C4-2B (cell line): Measurements from ENCODE around the gene PRKCI.
"Not testable (repeated sequence)": the region's sequence is repeated elsewhere in the genome, so short reads cannot be mapped to it uniquely, and the experiment has no call there.

Source experiments
- H3K27ac ChIP-seq: fragments of 450-650 bp; 2 replicates; pipeline ENCODE4 v1.5.1; 2017
- ZFX ChIP-seq: fragments of 450-650 bp; IDR thresholded peaks from 2 replicates; pipeline ENCODE4 v1.6.1; 2017
- TF ChIP-seq, protein P1 (sequence below): fragments of 450-650 bp; conservative IDR thresholded peaks from 2 replicates; pipeline ENCODE4 v1.5.1; 2017; ENCODE audit warnings: mild to moderate bottlenecking

PRKCI gene

DNA sequence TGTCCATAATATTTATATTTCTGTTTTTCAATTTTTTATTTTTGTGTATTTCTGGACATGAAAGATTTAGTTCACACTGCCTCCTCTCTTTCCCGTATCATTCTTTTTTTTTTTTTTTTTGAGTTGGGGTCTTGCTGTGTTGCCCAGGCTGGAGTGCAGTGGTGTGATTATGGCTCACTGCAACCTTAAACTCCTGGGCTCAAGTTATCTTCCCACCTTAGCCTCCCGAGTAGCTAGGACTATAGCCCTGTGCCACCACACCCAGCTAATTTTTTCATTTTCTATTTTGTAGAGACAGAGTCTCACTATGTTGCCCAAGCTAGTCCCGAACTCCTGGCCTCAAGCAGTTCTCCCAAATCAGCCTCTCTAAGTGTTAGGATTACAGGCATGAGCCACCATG, 53.6 kb downstream of the PRKCI start:
- H3K27ac ChIP-seq: no peak overlapping the region
- TF ChIP-seq, protein P1, sequence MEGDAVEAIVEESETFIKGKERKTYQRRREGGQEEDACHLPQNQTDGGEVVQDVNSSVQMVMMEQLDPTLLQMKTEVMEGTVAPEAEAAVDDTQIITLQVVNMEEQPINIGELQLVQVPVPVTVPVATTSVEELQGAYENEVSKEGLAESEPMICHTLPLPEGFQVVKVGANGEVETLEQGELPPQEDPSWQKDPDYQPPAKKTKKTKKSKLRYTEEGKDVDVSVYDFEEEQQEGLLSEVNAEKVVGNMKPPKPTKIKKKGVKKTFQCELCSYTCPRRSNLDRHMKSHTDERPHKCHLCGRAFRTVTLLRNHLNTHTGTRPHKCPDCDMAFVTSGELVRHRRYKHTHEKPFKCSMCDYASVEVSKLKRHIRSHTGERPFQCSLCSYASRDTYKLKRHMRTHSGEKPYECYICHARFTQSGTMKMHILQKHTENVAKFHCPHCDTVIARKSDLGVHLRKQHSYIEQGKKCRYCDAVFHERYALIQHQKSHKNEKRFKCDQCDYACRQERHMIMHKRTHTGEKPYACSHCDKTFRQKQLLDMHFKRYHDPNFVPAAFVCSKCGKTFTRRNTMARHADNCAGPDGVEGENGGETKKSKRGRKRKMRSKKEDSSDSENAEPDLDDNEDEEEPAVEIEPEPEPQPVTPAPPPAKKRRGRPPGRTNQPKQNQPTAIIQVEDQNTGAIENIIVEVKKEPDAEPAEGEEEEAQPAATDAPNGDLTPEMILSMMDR: no peak
- no peak for TF ChIP-seq ZFX

DNA sequence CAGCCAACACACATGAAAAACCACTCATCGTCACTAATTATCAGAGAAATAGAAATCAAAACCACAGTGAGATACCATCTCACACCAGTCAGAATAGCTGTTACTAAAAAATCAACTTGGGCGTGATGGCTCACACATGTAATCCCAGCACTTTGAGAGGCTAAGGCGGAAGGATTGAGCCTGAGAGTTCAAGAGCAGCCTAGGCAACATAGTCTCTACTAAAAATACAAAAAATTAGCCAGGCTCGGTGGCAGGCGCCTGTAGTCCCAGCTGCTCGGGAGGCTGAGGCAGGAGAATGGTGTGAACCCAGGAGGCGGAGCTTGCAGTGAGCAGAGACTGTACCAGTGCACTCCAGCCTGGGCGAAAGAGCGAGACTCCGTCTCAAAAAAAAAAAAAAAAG, 55.1 kb downstream of the PRKCI start:
- H3K27ac ChIP-seq: not testable (repeated sequence)

DNA sequence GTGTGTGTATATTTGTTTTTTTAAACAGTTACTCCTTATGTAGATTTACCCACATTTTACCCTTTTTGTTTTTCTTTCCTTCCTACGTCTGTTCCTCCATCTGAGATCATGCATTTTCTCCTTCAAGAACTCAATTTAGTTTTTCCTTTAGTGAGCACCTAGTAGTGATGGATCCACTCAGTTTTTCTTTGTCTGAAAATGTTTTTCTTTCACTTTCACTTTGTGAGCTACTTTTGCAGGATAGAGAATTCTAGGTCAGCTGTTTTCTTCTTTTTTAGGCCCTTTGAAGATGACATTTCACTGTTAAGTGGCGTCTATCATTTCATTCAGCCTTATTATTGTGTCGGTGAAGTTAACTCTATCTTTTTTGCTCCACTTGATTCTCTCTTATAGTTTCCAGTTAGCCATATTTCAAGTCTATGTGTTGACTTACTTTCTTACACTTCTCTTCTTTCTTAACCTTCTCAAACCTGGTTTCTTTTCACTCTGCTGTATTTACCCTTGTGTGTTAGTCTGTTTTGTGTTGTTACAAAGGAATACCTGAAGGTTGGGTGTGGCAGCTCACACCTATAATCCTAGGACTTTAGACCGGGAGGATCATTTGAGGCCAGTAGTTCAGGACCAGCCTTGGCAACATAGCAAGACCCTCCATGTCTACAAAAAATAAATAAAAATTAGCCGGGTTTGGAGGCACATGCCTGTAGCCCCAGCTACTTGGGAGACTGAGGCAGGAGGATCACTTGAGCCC, 55.8 kb downstream of the PRKCI start:
- no peak overlapping the region for H3K27ac ChIP-seq
- TF ChIP-seq, protein P1: no peak
- TF ChIP-seq ZFX: no peak

DNA sequence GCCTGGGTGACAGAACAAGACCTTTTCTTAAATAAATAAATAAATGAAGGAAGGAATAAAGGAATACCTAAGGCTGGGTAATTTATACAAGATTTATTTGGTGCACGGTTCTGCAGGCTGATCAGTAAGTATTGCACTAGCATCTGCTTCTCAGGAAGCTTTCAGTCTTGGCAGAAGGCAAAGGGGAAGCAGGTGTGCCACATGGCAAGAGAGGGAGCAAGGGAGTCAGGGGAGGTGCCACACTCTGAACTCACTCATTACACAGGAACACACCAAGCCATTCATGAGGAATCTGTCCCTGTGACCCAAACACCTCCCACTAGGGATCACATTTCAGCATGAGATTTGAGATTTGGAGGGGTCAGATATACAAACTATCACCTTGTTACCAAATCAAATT, 56.4 kb downstream of the PRKCI start:
- no peak overlapping the region for H3K27ac ChIP-seq
- no peak for TF ChIP-seq ZFX
- TF ChIP-seq, protein P1: no peak

DNA sequence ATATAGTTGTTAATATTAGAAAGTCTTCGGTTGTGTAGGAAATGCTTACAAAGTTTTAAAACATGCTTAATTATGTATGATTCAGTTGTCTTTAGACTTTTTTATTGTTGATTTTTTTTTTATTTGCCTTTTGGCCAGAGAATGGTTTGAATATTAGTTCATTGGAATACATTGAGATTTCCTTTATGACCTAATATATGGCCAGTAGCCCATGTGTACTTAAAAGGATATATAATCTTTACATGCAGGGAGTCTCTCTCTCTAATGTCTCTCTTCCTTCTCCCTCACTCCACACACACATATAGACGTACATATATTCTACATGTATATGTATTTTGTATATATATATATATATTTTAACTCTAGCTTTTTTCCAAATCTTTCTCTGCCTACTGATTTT, 68.0 kb downstream of the PRKCI start:
- no peak overlapping the region for H3K27ac ChIP-seq
- TF ChIP-seq, protein P1: no peak
- TF ChIP-seq ZFX: no peak

DNA sequence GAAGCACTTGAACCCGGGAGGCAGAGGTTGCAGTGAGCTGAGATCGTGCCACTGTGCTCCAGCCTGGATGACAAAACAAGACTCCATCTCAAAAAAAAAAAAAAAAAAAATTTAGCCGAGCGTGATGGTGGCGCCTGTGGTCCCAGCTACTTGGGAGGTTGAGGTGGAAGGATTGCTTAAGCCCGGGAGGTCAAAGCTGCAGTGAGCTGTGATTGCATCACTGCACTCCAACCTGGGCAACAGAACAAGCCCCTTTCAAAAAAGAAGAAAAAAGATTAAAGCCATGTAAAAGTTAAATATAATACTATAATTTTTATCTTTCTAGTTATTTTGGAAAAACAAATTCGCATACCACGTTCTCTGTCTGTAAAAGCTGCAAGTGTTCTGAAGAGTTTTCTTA, 73.4 kb downstream of the PRKCI start:
- H3K27ac ChIP-seq: no peak overlapping the region
- TF ChIP-seq, protein P1: no peak

DNA sequence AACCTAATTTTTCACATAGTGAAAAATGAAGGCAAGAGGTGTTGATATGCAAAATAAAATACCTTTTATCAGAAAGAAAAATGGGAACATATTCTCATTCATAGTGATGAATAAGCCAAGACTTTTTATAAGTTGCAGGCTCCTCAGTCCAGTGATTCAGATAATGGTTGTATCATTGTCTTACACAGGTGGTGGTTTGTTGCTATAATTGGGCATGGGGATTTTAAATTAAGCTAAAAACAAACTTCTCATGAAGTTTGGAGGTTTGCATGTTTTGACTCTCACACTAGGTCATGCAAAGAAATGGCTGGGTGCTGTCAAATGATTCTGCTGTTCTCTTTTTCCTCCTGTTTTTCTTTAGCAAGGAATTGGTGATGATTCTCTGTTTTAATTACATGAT, 74.5 kb downstream of the PRKCI start:
- TF ChIP-seq ZFX: no peak
- TF ChIP-seq, protein P1: no peak
- H3K27ac ChIP-seq: no peak overlapping the region

DNA sequence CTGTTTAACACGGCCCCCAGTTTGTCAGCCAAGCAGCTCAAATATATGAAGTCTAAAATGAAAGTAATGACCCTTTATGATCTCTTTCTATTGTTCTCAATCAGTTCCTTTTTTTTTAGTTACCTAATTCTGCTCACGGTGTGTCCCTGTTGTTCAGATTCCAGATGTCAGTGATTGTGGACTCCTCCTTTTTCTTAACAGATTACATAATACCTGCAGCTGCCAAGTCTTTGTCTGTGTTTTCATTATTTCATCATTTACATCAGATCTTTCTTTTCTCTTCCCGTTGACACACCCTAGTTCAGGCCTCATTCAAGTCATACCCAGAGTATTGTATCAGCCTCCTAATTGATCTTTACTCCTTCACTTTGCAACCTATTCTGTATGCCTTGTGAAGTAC, 79.2 kb downstream of the PRKCI start:
- H3K27ac ChIP-seq: no peak overlapping the region
- TF ChIP-seq, protein P1: no peak
- TF ChIP-seq ZFX: no peak
